ENCODE data around the gene LHPP. TPM values are rescaled to one million over a fixed set of nuclear protein-coding genes. Genes with fewer than 3 reads are reported as not detected.

LHPP gene
- total RNA-seq, 1 donor from 2014 or later, result 7.6 TPM

GRCh38 chr10:124550293-124551034 lies 88.8 kb downstream of the LHPP start:
- Histone ChIP-seq H3K9me3 (replicated peaks) (no peaks in the 10 kb centered on the region), H3K27me3 (ENCODE audit: low read depth) (no peaks in the 10 kb centered on the region)
- intact Hi-C loops (cut with micrococcal nuclease), result no loop called here

GRCh38 chr10:124551097-124551496 lies 89.5 kb downstream of the LHPP start:
- H3K9me3 ChIP-seq (replicated peaks), result no peaks in the 10 kb centered on the region
- no peak overlapping the region for H3K27ac ChIP-seq (replicated peaks)
- no peak for DNase-seq
- H3K36me3 ChIP-seq, result no peaks in the 10 kb centered on the region
- TF ChIP-seq CTCF (IDR thresholded peaks at IDR 0.05; ENCODE audit: borderline replicate concordance), result no peak
- intact Hi-C loops (cut with micrococcal nuclease), result no loop called here
- H3K27me3 ChIP-seq (ENCODE audit: low read depth), result no peaks in the 10 kb centered on the region
- H3K4me3 ChIP-seq, result no peak overlapping the region
- peaks cover 12% of the 10 kb centered on the region for H3K4me1 ChIP-seq

More at GRCh38 chr10:124550293-124551034, 88.8 kb downstream of the LHPP start:
- no peak for TF ChIP-seq CTCF (IDR thresholded peaks at IDR 0.05; ENCODE audit: borderline replicate concordance)
- no peak for DNase-seq
- H3K36me3 ChIP-seq, result no peaks in the 10 kb centered on the region
- peaks cover 12% of the 10 kb centered on the region for H3K4me1 ChIP-seq
- no peak overlapping the region for H3K4me3 ChIP-seq
- no peak overlapping the region for H3K27ac ChIP-seq (replicated peaks)

GRCh38 chr10:124551755-124552154 lies 90.1 kb downstream of the LHPP start:
- H3K9me3 ChIP-seq (replicated peaks), result no peaks in the 10 kb centered on the region
- DNase-seq, result no peak
- H3K4me3 ChIP-seq, result no peak overlapping the region
- TF ChIP-seq CTCF (IDR thresholded peaks at IDR 0.05; ENCODE audit: borderline replicate concordance), result no peak
- H3K27ac ChIP-seq (replicated peaks), result no peak overlapping the region
- H3K27me3 ChIP-seq (ENCODE audit: low read depth), result no peaks in the 10 kb centered on the region
- no peaks in the 10 kb centered on the region for H3K36me3 ChIP-seq
- intact Hi-C loops (cut with micrococcal nuclease), result no loop called here
- peaks cover 12% of the 10 kb centered on the region for H3K4me1 ChIP-seq

- intact Hi-C loops (cut with micrococcal nuclease), result no loop called here
- Histone ChIP-seq H3K4me1 (peaks cover 11% of the 10 kb centered on the region), H3K27ac (replicated peaks) (no peak overlapping the region), H3K9me3 (replicated peaks) (no peaks in the 10 kb centered on the region), H3K36me3 (no peaks in the 10 kb centered on the region), H3K27me3 (ENCODE audit: low read depth) (no peaks in the 10 kb centered on the region), H3K4me3 (no peak overlapping the region)
- no peak for TF ChIP-seq CTCF (IDR thresholded peaks at IDR 0.05; ENCODE audit: borderline replicate concordance)
- DNase-seq, result no peak
Observed at GRCh38 chr10:124552691-124553276, 91.2 kb downstream of the LHPP start.

- no peak for TF ChIP-seq CTCF (IDR thresholded peaks at IDR 0.05; ENCODE audit: borderline replicate concordance)
- intact Hi-C loops (cut with micrococcal nuclease), result no loop called here
- no peaks in the 10 kb centered on the region for H3K27me3 ChIP-seq (ENCODE audit: low read depth)
- DNase-seq, result no peak
- peaks cover 23% of the 10 kb centered on the region for H3K4me1 ChIP-seq
- H3K9me3 ChIP-seq (replicated peaks), result no peaks in the 10 kb centered on the region
- H3K36me3 ChIP-seq, result no peaks in the 10 kb centered on the region
- H3K27ac ChIP-seq (replicated peaks), result no peak overlapping the region
- H3K4me3 ChIP-seq, result no peak overlapping the region
Observed at GRCh38 chr10:124554085-124554858, 92.6 kb downstream of the LHPP start.
